Measurements from ENCODE around the gene IGF2BP1.
"Not testable (repeated sequence)": the region's sequence is repeated elsewhere in the genome, so short reads cannot be mapped to it uniquely, and the experiment has no call there.

Gene IGF2BP1

GRCh38 chr17:48995974-48996721 is 1.0 kb upstream of the IGF2BP1 start:
- no peak for DNase-seq

GRCh38 chr17:48996722-48997102 is 473 bp upstream of the IGF2BP1 start:
- no peak for DNase-seq

- DNase-seq, result no peak
Measured at GRCh38 chr17:48997827-48998586, 822 bp downstream of the IGF2BP1 start.

GRCh38 chr17:48998587-48999440 is 1.6 kb downstream of the IGF2BP1 start:
- DNase-seq, result no peak

- no peak for DNase-seq
Measured at GRCh38 chr17:49000943-49001342, 3.8 kb downstream of the IGF2BP1 start.

GRCh38 chr17:49001671-49002070 is 4.5 kb downstream of the IGF2BP1 start:
- DNase-seq, result no peak

GRCh38 chr17:49002331-49002730 is 5.1 kb downstream of the IGF2BP1 start:
- DNase-seq, result no peak

- no peak for DNase-seq
Measured at GRCh38 chr17:49002766-49003165, 5.6 kb downstream of the IGF2BP1 start.

- no peak for DNase-seq
Measured at GRCh38 chr17:49003557-49004511, 6.6 kb downstream of the IGF2BP1 start.

GRCh38 chr17:49005140-49005539 is 8.0 kb downstream of the IGF2BP1 start:
- no peak for DNase-seq

GRCh38 chr17:49008908-49009307 is 11.7 kb downstream of the IGF2BP1 start:
- not testable (repeated sequence) for DNase-seq

- no peak for DNase-seq
Measured at GRCh38 chr17:49012769-49013255, 15.6 kb downstream of the IGF2BP1 start.

GRCh38 chr17:49013311-49014213 is 16.4 kb downstream of the IGF2BP1 start:
- no peak for DNase-seq

GRCh38 chr17:49015179-49015923 is 18.2 kb downstream of the IGF2BP1 start:
- DNase-seq, result no peak

GRCh38 chr17:49015924-49016774 is 19.0 kb downstream of the IGF2BP1 start:
- DNase-seq, result no peak

- no peak for DNase-seq
Measured at GRCh38 chr17:49016775-49017463, 19.7 kb downstream of the IGF2BP1 start.

- DNase-seq, result no peak
Measured at GRCh38 chr17:49018116-49018612, 21.0 kb downstream of the IGF2BP1 start.

GRCh38 chr17:49018748-49019147 is 21.6 kb downstream of the IGF2BP1 start:
- DNase-seq, result no peak

Measured in T-helper 1 cell (primary cell).